Right ventricle myocardium superior (tissue), 1 donor: ENCODE measurements around the gene SFMBT2. TPM values are rescaled to one million over a fixed set of nuclear protein-coding genes. Genes with fewer than 3 reads are reported as not detected.
"Not testable (repeated sequence)": the region's sequence is repeated elsewhere in the genome, so short reads cannot be mapped to it uniquely, and the experiment has no call there.

Experiments used
- ATAC-seq: fragments of 200-7000 bp; cut with Tn5 transposase; one replicate; pipeline ENCODE4 v1.9.1; 2020; ENCODE audit warnings: mild to moderate bottlenecking; ENCODE audit not compliant: poor library complexity
- DNase-seq: peaks from one replicate; pipeline ENCODE4 v3.0.0-alpha.2; 2020
- intact Hi-C: fragments of 100-400 bp; cut with DNase I; formaldehyde crosslinking; loops from one replicate; pipeline ENCODE4 v1.11.2; 2022
- total RNA-seq: library from RNA; stranded (reverse); fragmentation: NEBNext Ultra II Directional; extraction: Animal tissue kit (Norgen Biotek cat#: 25700); gene quantifications from one replicate; pipeline ENCODE4 v1.2.1, GENCODE V29; 2021
- donor health status: DM: no; HTN: yes; CAD: no; lungs with severe emphysema.

The SFMBT2 gene
- total RNA-seq, 1 donor from 2014 or later: 9.4 TPM

GRCh38 chr10:7231509-7232414 is 179.1 kb downstream of the SFMBT2 start:
- no peak for ATAC-seq
- intact Hi-C loops: no loop called here
- no peak for DNase-seq

GRCh38 chr10:7230951-7231350 is 179.9 kb downstream of the SFMBT2 start:
- no peak for ATAC-seq
- intact Hi-C loops: no loop called here
- no peak for DNase-seq

GRCh38 chr10:7230036-7230435 is 180.8 kb downstream of the SFMBT2 start:
- DNase-seq: no peak
- ATAC-seq: no peak
- intact Hi-C loops: no loop called here

- no peak for DNase-seq
- no peak for ATAC-seq
- intact Hi-C loops: no loop called here
Measured at GRCh38 chr10:7225133-7225532, 185.7 kb downstream of the SFMBT2 start.

GRCh38 chr10:7218968-7219367 is 191.9 kb downstream of the SFMBT2 start:
- DNase-seq (no peak), ATAC-seq (peak; percentile 90)
- intact Hi-C loops: no loop called here

- ATAC-seq, DNase-seq, intact Hi-C loops: not testable (repeated sequence)
Measured at GRCh38 chr10:7212696-7213095, 198.1 kb downstream of the SFMBT2 start.

GRCh38 chr10:7211857-7212577 is 198.8 kb downstream of the SFMBT2 start:
- intact Hi-C loops: no loop called here
- no peak for DNase-seq
- no peak for ATAC-seq

GRCh38 chr10:7210516-7210915 is 200.3 kb downstream of the SFMBT2 start:
- intact Hi-C loops: no loop called here
- ATAC-seq (no peak), DNase-seq (no peak)

GRCh38 chr10:7209458-7209857 is 201.4 kb downstream of the SFMBT2 start:
- intact Hi-C loops: no loop called here
- ATAC-seq (no peak), DNase-seq (no peak)

GRCh38 chr10:7206412-7207100 is 204.3 kb downstream of the SFMBT2 start:
- no peak for ATAC-seq
- intact Hi-C loops: no loop called here
- DNase-seq: no peak

GRCh38 chr10:7205656-7206055 is 205.2 kb downstream of the SFMBT2 start:
- intact Hi-C loops: no loop called here
- DNase-seq (no peak), ATAC-seq (peak; percentile 95)

GRCh38 chr10:7202793-7203355 is 208.0 kb downstream of the SFMBT2 start:
- DNase-seq (no peak), ATAC-seq (no peak)
- intact Hi-C loops: no loop called here

- ATAC-seq (no peak), DNase-seq (no peak)
- intact Hi-C loops: no loop called here
Measured at GRCh38 chr10:7199152-7199760, 211.6 kb downstream of the SFMBT2 start.

- no peak for DNase-seq
- peak; percentile 80 for ATAC-seq
- intact Hi-C loops: no loop called here
Measured at GRCh38 chr10:7196284-7196683, 214.6 kb downstream of the SFMBT2 start.

- intact Hi-C loops: no loop called here
- DNase-seq: no peak
- no peak for ATAC-seq
Measured at GRCh38 chr10:7195118-7195517, 215.7 kb downstream of the SFMBT2 start.

GRCh38 chr10:7194571-7194970 is 216.3 kb downstream of the SFMBT2 start:
- intact Hi-C loops: no loop called here
- DNase-seq (no peak), ATAC-seq (peak; percentile 40)

GRCh38 chr10:7193369-7193768 is 217.5 kb downstream of the SFMBT2 start:
- peak; percentile 57 for ATAC-seq
- no peak for DNase-seq
- intact Hi-C loops: no loop called here

GRCh38 chr10:7192831-7193361 is 217.9 kb downstream of the SFMBT2 start:
- DNase-seq: no peak
- intact Hi-C loops: no loop called here
- no peak for ATAC-seq
